Measurements from ENCODE around the gene PIGR. TPM values are rescaled to one million over a fixed set of nuclear protein-coding genes. Genes with fewer than 3 reads are reported as not detected.

Gene PIGR
- total and polyA plus RNA-seq, 7 experiments from 2014 or later: not detected

- ATAC-seq (peak; percentile 63), DNase-seq (peak; percentile 15 to 84 (median 79))
- H3K27me3 ChIP-seq (ENCODE audit: control insufficient read depth in 2 of 2, insufficient read depth in 2 of 2, low read length in 2 of 2): no peaks in the 10 kb centered on the region
- CTCF ChIA-PET: interaction anchor here (1.0 to 13.0 kb wide), 11 partner anchors 10 to 195 kb away, joined by 3 to 343 read pairs (median 20); no protein-coding TSS in a partner anchor
- no peak within 1 kb of the TSS for H3K4me3 Mint-ChIP-seq
- H3K4me3 ChIP-seq (ENCODE audit: low read length): peak within 1 kb of the TSS; percentile 76
- no peak within 1 kb of the TSS for H3K27ac Mint-ChIP-seq
- H3K36me3 Mint-ChIP-seq: peaks cover 27 to 36% (median 33%) of the 10 kb centered on the region in 5 donors
- peaks cover 0 to 24% (median 11%) of the 10 kb centered on the region in 3 experiments for H3K36me3 ChIP-seq (ENCODE audit: control insufficient read depth in 2 of 3, insufficient read depth in 3 of 3, low read length in 3 of 3)
- H3K4me1 ChIP-seq (ENCODE audit: control insufficient read depth in 2 of 2, insufficient read depth in 2 of 2, low read length in 2 of 2): peaks cover 44 to 58% of the 10 kb centered on the region in 2 donors
- intact Hi-C loops (cut with micrococcal nuclease): loop anchor here (2.0 to 10.0 kb wide), 12 partner anchors 13 to 1290 kb away; partner anchors contain the start of genes CD55 (in 2 of the 2), DYRK3 (in 2 of the 2), PFKFB2 (in 2 of the 2) and YOD1 (in 2 of the 2)
- peaks cover 0 to 4% (median 0%) of the 10 kb centered on the region in 11 donors for H3K9me3 Mint-ChIP-seq
- no peaks in the 10 kb centered on the region for H3K9me3 ChIP-seq (ENCODE audit: control insufficient read depth in 2 of 3, low read length in 3 of 3)
- peaks cover 17 to 48% (median 24%) of the 10 kb centered on the region in 7 donors for H3K4me1 Mint-ChIP-seq
- peak within 1 kb of the TSS; percentile 90 for H3K27ac ChIP-seq (ENCODE audit: low read depth, low read length)
- no peaks in the 10 kb centered on the region for H3K27me3 Mint-ChIP-seq
- POLR2A ChIA-PET: interaction anchor here (0.6 to 13.0 kb wide), 49 partner anchors 9 to 1637 kb away, joined by 3 to 600 read pairs (median 4); partner anchors contain the start of genes CD55, DYRK3, IKBKE and IL24
Measured at GRCh38 chr1:206921772-206922265, 24.4 kb downstream of the PIGR start, which contains the start of gene FCMR. TSS of gene FCMR (minus strand) at chr1:206921941. CDS start at chr1:206921854, 87 bp downstream.

- Histone ChIP-seq H3K9me3 (ENCODE audit: control insufficient read depth in 2 of 3, low read length in 3 of 3) (no peaks in the 10 kb centered on the region), H3K27ac (ENCODE audit: low read depth, low read length) (peak overlapping the region; percentile 90), H3K4me1 (ENCODE audit: control insufficient read depth in 2 of 2, insufficient read depth in 2 of 2, low read length in 2 of 2) (peaks cover 55% of the 10 kb centered on the region in 2 donors), H3K27me3 (ENCODE audit: control insufficient read depth in 2 of 2, insufficient read depth in 2 of 2, low read length in 2 of 2) (no peaks in the 10 kb centered on the region), H3K4me3 (ENCODE audit: low read length) (peak overlapping the region; percentile 76), H3K36me3 (ENCODE audit: control insufficient read depth in 2 of 3, insufficient read depth in 3 of 3, low read length in 3 of 3) (peaks cover 16 to 54% (median 20%) of the 10 kb centered on the region in 3 experiments)
- Mint-ChIP-seq H3K4me1 (peaks cover 54 to 80% (median 57%) of the 10 kb centered on the region in 7 donors), H3K36me3 (peaks cover 46 to 69% (median 57%) of the 10 kb centered on the region in 5 donors), H3K4me3 (peak overlapping the region in 1 of 10 donors; percentile 75), H3K27me3 (no peaks in the 10 kb centered on the region), H3K27ac (peak overlapping the region in 5 of 9 donors; percentile 12 to 94 (median 91)), H3K9me3 (peaks cover 0 to 4% (median 0%) of the 10 kb centered on the region in 11 donors)
- no peak for DNase-seq
- intact Hi-C loops (cut with micrococcal nuclease): no loop called here
- ChIA-PET POLR2A (interaction anchor here (0.6 to 13.0 kb wide), 12 partner anchors 13 to 184 kb away, joined by 3 to 600 read pairs (median 4); partner anchors contain the start of gene IL24), CTCF (interaction anchor here (0.8 to 13.0 kb wide), 9 partner anchors 10 to 192 kb away, joined by 3 to 343 read pairs (median 10); no protein-coding TSS in a partner anchor)
- no peak for ATAC-seq
Measured at GRCh38 chr1:206918076-206918475, 28.2 kb downstream of the PIGR start.

- Mint-ChIP-seq H3K4me3 (peak overlapping the region in 1 of 10 donors; percentile 39), H3K9me3 (peaks cover 0 to 4% (median 0%) of the 10 kb centered on the region in 11 donors), H3K27ac (peak overlapping the region in 4 of 9 donors; percentile 83 to 96 (median 92)), H3K4me1 (peaks cover 73 to 81% (median 74%) of the 10 kb centered on the region in 7 donors), H3K27me3 (no peaks in the 10 kb centered on the region), H3K36me3 (peaks cover 49 to 80% (median 68%) of the 10 kb centered on the region in 5 donors)
- H3K36me3 ChIP-seq (ENCODE audit: control insufficient read depth in 2 of 3, insufficient read depth in 3 of 3, low read length in 3 of 3): peaks cover 25 to 73% (median 31%) of the 10 kb centered on the region in 3 experiments
- ChIA-PET CTCF (interaction anchor here (0.6 to 13.0 kb wide), 14 partner anchors 8 to 190 kb away, joined by 3 to 343 read pairs (median 4); no protein-coding TSS in a partner anchor), POLR2A (interaction anchor here (0.6 to 13.0 kb wide), 13 partner anchors 14 to 295 kb away, joined by 3 to 600 read pairs (median 4); partner anchors contain the start of genes IL20 and IL24)
- DNase-seq: no peak
- H3K27ac ChIP-seq (ENCODE audit: low read depth, low read length): peak overlapping the region; percentile 90
- intact Hi-C loops (cut with micrococcal nuclease): no loop called here
- no peaks in the 10 kb centered on the region for H3K9me3 ChIP-seq (ENCODE audit: control insufficient read depth in 2 of 3, low read length in 3 of 3)
- H3K4me1 ChIP-seq (ENCODE audit: control insufficient read depth in 2 of 2, insufficient read depth in 2 of 2, low read length in 2 of 2): peaks cover 59 to 65% of the 10 kb centered on the region in 2 donors
- no peak for ATAC-seq
- H3K27me3 ChIP-seq (ENCODE audit: control insufficient read depth in 2 of 2, insufficient read depth in 2 of 2, low read length in 2 of 2): no peaks in the 10 kb centered on the region
- peak overlapping the region; percentile 76 for H3K4me3 ChIP-seq (ENCODE audit: low read length)
Measured at GRCh38 chr1:206916000-206916709, 30.1 kb downstream of the PIGR start.

GRCh38 chr1:206915030-206915735 is 31.1 kb downstream of the PIGR start:
- ChIA-PET POLR2A (interaction anchor here (0.6 to 13.0 kb wide), 10 partner anchors 6 to 188 kb away, joined by 3 to 600 read pairs (median 8); partner anchors contain the start of genes FCMR and IL24), CTCF (interaction anchor here (1.0 to 13.0 kb wide), 8 partner anchors 9 to 189 kb away, joined by 3 to 343 read pairs (median 6); no protein-coding TSS in a partner anchor)
- Histone ChIP-seq H3K27ac (ENCODE audit: low read depth, low read length) (peak overlapping the region; percentile 90), H3K27me3 (ENCODE audit: control insufficient read depth in 2 of 2, insufficient read depth in 2 of 2, low read length in 2 of 2) (no peaks in the 10 kb centered on the region), H3K36me3 (ENCODE audit: control insufficient read depth in 2 of 3, insufficient read depth in 3 of 3, low read length in 3 of 3) (peaks cover 23 to 73% (median 39%) of the 10 kb centered on the region in 3 experiments), H3K4me1 (ENCODE audit: control insufficient read depth in 2 of 2, insufficient read depth in 2 of 2, low read length in 2 of 2) (peaks cover 66 to 74% of the 10 kb centered on the region in 2 donors), H3K9me3 (ENCODE audit: control insufficient read depth in 2 of 3, low read length in 3 of 3) (no peaks in the 10 kb centered on the region), H3K4me3 (ENCODE audit: low read length) (peak overlapping the region; percentile 76)
- H3K4me3 Mint-ChIP-seq: peak overlapping the region in 1 of 10 donors; percentile 39
- peaks cover 76 to 86% (median 82%) of the 10 kb centered on the region in 7 donors for H3K4me1 Mint-ChIP-seq
- intact Hi-C loops (cut with micrococcal nuclease): no loop called here
- ATAC-seq (no peak), DNase-seq (no peak)
- peak overlapping the region in 5 of 9 donors; percentile 3 to 96 (median 91) for H3K27ac Mint-ChIP-seq
- H3K27me3 Mint-ChIP-seq: no peaks in the 10 kb centered on the region
- peaks cover 41 to 79% (median 67%) of the 10 kb centered on the region in 5 donors for H3K36me3 Mint-ChIP-seq
- H3K9me3 Mint-ChIP-seq: peaks cover 0 to 4% (median 0%) of the 10 kb centered on the region in 11 donors

GRCh38 chr1:206913766-206914537 is 32.3 kb downstream of the PIGR start:
- CTCF ChIA-PET: interaction anchor here (1.3 to 13.0 kb wide), 10 partner anchors 8 to 188 kb away, joined by 3 to 343 read pairs (median 14); no protein-coding TSS in a partner anchor
- peak overlapping the region in 4 of 9 donors; percentile 83 to 96 (median 92) for H3K27ac Mint-ChIP-seq
- DNase-seq (no peak), ATAC-seq (no peak)
- H3K27ac ChIP-seq (ENCODE audit: low read depth, low read length): peak overlapping the region; percentile 90
- peaks cover 0 to 4% (median 0%) of the 10 kb centered on the region in 11 donors for H3K9me3 Mint-ChIP-seq
- no peak overlapping the region for H3K4me3 Mint-ChIP-seq
- H3K36me3 Mint-ChIP-seq: peaks cover 37 to 73% (median 60%) of the 10 kb centered on the region in 5 donors
- H3K4me1 ChIP-seq (ENCODE audit: control insufficient read depth in 2 of 2, insufficient read depth in 2 of 2, low read length in 2 of 2): peaks cover 71 to 82% of the 10 kb centered on the region in 2 donors
- H3K27me3 Mint-ChIP-seq: peaks cover 0 to under 1% (median 0%) of the 10 kb centered on the region in 5 donors
- H3K9me3 ChIP-seq (ENCODE audit: control insufficient read depth in 2 of 3, low read length in 3 of 3): no peaks in the 10 kb centered on the region
- peaks cover 73 to 90% (median 88%) of the 10 kb centered on the region in 7 donors for H3K4me1 Mint-ChIP-seq
- POLR2A ChIA-PET: interaction anchor here (0.6 to 13.0 kb wide), 13 partner anchors 7 to 188 kb away, joined by 3 to 600 read pairs (median 8); partner anchors contain the start of genes FCMR and IL24
- no peaks in the 10 kb centered on the region for H3K27me3 ChIP-seq (ENCODE audit: control insufficient read depth in 2 of 2, insufficient read depth in 2 of 2, low read length in 2 of 2)
- H3K36me3 ChIP-seq (ENCODE audit: control insufficient read depth in 2 of 3, insufficient read depth in 3 of 3, low read length in 3 of 3): peaks cover 27 to 70% (median 40%) of the 10 kb centered on the region in 3 experiments
- intact Hi-C loops (cut with micrococcal nuclease): loop anchor here (2.0 to 5.0 kb wide), 2 partner anchors 279 to 282 kb away; partner anchors contain the start of gene DYRK3 (in 1 of the 2)
- no peak overlapping the region for H3K4me3 ChIP-seq (ENCODE audit: low read length)
